HG02798 (cell line): Measurements from ENCODE around the gene SNX10.

Source experiments
- ATAC-seq: cut with Tn5 transposase; IDR thresholded peaks from one replicate; pipeline ENCODE4 v1.9.1; 2021; ENCODE audit warnings: mild to moderate bottlenecking; ENCODE audit not compliant: unreplicated experiment, poor library complexity

Gene SNX10

DNA sequence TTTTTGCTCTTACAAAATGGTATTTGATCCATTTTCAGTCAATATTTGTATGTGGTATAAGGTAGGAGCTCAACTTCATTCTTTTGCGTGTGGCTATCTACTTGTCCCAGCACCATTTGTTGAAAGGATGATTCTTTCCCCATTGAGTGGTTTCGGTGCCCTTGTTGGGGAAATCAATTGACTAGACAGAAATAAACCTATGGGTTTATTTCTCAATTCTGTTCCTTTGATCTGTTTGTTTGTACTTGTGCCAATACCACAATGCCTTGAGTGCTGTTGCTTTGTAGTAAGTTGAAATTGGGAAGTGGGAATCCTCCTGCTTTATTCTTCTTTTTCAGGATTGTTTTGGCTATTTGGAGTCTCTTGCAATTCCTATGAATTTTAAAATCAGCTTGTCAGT lies 41.0 kb downstream of the SNX10 start:
- ATAC-seq, result no peak

- ATAC-seq, result no peak
Measured at GRCh38 chr7:26334166-26334859, 42.7 kb downstream of the SNX10 start.

GRCh38 chr7:26337232-26337865 lies 45.7 kb downstream of the SNX10 start:
- no peak for ATAC-seq

GRCh38 chr7:26340476-26341018 lies 48.9 kb downstream of the SNX10 start:
- no peak for ATAC-seq

DNA sequence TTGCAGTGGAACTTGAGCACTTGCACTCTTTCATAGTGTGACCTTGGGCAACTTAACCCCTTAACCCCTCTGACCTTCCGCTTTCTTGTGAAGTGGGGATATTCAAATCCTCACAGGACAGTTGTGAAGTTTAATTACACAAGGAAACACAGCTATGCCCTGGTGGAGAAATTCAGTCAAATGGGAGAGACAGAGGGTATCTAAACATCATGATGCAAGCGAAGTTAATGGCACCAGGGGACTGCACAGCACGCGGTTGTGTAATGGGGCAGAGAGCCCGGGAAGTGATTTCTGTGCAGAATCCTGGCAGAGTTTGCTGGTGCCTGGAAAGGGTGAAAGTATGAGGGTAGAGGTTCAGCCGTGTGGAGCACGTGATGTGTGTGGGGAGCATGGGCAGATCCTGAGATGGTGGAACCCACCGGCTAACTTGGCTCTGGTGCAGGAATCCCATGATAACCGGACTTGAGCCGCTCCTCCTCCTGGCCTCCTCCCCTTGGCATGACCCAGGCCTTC lies 51.7 kb downstream of the SNX10 start:
- ATAC-seq, result no peak

DNA sequence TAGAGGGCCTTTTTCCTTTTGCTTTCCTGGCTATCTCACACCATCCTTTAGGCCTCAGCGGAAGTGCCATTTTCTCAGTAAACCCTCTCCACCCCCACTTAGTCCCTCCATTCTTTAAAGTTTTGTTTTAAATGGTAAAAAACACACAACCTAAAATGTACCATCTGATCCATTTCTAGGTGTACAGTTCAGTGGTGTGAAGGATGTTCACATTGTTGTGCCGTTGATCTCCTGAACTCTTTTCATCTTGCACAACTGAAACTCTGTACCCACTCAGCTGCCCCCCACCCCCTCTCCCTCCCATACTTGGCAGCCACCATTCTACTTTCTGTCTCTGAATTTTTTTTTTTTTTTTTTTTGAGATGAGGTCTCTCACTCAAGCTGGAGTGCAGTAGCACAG lies 52.2 kb downstream of the SNX10 start:
- ATAC-seq, result no peak

DNA sequence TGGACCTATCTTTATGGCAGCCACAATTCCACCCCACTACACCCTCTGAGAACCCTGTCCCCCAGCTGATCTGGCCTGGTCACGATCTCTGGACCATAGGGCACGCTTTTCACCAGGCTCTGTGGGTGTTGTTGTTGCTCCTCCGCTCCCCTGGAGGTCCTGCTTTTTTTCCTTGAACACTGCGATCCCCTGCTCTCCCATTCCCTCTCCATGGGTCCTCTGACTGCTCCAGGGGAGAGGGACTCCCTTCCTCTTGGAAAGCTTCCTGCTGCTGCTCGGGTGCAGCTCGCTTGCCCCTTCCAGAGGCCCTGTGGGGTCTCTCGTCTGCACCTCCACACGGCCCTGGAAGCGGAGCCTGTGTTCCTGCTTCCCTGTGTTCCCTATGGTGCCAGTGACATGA lies 53.5 kb downstream of the SNX10 start:
- ATAC-seq, result no peak

DNA sequence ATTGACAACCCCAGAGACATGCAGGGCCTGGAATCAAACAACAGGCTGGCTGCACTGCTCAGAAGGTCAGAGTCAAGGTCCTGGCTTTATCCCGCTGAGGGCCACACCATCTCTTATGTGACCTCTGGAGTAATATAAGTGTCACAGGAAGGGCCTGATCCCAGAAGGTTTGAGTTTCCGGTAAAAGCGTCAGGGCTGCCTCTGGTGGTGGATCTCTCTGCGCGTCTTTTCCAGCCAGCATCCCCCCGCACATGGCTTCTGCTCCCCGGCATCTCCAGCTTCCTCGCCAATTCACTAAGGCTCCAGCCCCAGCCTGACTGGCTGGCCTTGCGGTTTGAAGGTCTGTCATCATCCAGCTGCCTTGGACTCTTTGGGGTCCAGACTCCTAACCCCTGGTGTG lies 54.2 kb downstream of the SNX10 start:
- no peak for ATAC-seq

GRCh38 chr7:26346611-26347203 lies 55.0 kb downstream of the SNX10 start:
- no peak for ATAC-seq

DNA sequence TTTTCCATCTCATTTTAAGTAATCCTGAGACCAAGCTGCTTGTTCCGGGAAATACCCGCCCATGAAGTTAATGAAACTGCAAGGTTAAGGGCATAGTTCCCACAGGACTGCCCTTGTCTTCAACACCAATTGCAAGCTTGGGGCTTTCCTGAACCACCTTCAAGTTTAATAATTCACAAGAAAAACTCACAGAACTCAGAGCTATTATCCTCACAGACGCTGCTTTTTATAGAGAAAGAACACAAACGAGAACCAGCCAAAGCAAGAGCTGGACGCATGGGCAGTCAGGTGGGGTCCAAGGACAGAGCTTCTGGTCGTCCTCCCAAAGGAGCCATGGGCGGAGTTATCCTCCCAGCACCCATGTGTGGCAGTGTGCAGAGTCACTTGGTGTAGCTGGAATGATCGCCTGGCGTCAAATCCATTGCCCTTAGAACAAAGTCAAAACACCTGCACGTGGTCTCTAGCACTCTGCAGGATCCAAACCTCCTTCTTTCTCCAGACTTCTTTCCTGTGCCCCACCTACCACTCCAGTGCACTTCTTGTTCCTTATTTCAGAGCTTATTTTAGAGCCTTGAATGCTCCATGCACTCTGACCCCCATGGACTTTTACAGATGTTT lies 56.7 kb downstream of the SNX10 start:
- peak; percentile 84 for ATAC-seq

DNA sequence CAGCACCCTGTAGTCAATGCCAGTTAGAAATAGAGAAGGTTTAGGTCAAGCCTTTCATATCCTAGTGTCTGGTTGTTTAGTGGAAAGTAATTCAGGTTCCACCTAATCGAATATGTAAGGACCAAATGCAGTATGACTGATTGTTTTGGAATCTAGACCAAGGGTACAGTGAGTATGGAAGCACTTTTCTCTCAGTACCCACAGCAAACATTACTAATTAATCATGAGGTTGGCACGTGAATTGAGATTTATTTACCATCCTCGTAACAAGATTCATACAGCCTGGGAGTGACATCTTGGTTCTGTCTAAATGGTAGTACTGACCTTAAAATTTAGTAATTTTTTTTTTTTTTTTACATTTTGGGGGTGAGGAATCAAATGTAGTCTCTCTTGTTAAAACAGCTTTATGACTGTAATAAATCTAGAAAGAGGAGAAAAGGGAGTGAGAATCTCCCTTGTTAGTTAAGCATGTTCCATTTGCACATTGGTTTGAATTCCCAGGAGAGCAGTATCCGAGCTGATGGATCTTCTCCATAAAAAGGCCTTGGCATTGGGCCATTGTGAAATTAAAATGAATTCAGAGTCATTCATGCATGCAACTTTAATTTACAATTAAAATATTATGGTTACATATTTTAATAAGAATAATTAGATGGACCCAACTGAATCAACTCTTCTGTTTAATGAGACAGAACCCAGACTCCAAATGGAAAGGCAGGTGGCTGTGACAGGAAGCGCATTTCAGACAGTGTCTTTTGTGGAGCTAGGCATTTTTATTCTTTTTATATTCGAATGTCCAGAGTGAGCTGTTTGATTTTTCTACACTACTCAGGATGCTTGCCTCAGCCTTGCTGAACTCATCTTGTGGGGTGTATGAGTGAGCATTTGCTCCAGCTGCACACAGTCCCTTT lies 57.6 kb downstream of the SNX10 start:
- ATAC-seq, result no peak

GRCh38 chr7:26351171-26351570 lies 59.5 kb downstream of the SNX10 start:
- no peak for ATAC-seq

DNA sequence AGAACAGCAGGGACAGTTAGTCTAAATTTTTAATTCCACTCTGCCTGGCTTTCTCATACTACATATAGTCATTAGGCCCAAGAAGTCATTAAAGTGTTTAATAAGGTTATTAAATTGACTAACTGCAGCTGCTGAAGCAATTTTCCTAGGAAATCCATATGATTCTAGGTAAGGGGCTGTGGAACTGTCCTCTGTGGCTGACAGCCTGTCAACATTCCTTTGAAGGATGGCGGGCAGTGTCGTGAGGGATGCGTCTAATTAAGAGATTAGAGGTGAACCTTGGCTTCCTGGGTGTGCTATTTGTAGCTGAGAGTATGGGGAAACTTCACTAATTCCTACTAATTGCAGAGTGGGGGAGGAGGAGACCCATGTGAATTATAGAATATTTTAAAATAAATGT lies 64.6 kb downstream of the SNX10 start:
- no peak for ATAC-seq

DNA sequence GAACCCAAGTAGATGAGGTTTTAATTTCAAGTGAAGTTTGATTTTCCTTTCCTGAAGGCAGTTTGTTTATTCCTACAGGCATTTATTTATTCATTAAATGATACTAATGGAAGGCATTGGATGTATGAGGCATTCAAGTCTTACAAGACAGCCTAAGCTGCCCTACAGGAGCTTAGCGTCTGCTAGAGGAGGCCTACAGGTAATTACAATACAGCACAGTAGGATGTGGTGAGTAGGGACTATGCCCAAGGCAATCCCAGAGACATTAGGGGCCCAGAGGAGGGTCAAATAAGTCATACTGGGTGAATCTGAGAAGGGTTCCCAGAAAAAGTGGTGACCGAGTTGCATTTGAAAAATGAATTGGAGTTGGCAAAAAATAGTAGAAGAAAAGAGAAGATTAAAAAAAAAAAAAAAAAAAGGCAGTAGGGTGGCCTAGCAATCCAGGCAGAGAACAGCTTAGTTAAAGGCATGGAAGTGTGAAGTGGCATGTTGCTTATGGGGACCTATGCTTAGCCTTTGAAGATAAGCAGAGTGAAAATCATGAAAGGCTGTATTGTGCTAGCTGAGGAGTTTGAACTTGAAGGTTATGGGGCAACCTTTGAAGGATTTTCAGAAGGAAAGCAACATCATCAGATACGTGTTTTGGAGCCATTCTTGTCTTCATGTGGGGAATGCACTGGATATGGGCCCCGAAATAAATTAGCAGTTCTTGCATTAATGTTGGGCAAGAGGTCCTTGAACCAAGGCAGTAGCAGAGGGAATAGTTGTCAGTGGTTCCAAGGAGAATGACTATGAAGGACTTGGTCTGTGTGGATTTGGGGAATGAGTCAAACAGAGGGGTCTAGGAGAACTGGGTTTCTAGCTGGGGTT lies 65.5 kb downstream of the SNX10 start:
- ATAC-seq, result no peak

GRCh38 chr7:26357799-26358151 lies 66.1 kb downstream of the SNX10 start:
- ATAC-seq, result no peak

GRCh38 chr7:26360650-26361049 lies 69.0 kb downstream of the SNX10 start:
- no peak for ATAC-seq

DNA sequence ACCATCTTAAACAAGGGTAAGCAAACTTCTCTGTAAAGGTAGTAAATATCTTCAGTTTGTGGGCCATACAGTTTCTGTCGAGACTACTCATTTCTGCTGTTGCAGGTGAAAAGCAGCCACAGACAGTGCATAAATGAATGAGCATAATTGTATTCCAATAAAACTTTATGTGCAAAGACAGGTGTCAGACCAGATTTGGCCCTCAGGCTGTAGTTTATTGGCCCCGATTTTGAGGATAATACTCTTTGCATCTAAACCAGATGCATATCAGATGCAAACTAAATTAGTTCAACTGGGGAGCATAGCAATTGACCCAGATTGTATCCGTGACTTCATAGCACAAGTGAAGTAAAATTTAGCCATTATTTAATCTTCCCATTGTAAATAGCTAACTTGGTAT lies 70.0 kb downstream of the SNX10 start:
- ATAC-seq, result no peak

DNA sequence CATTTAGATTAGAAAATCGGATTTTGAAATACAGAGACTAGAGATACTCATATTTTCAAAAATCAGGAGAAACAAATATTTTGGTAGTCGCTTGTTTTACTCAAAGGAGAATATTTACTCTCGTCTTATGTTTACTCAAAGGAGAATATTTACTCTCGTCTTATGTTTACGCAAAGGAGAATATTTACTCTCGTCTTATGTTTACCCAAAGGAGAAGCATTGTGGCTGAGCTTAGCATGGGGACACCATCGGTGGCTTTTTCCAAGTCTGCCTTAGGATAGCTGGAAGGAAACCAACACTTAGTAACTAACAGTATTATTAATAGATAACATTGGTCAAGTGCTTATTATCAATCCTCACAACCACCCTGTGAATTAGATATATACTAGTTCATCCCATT lies 71.8 kb downstream of the SNX10 start:
- no peak for ATAC-seq
